DND-41 (cell line): ENCODE results near the gene ZNF138.

ENCODE experiments used
- ATAC-seq: fragments of 200-7000 bp; cut with Tn5 transposase; 3 replicates; pipeline ENCODE4 v1.9.1; 2021; ENCODE audit warnings: low read depth; ENCODE audit not compliant: insufficient read depth
- DNase-seq: peaks from one replicate; pipeline ENCODE4 v3.0.0-alpha.2; 2020
- H2AFZ ChIP-seq: 2 replicates; pipeline ENCODE4 v1.6.0; 2012; ENCODE audit warnings: low read depth, low read length
- H3K27ac ChIP-seq: 2 replicates; pipeline ENCODE4 v1.5.1; 2012; ENCODE audit warnings: low read length, inconsistent platforms
- H3K27me3 ChIP-seq: fragments of 200-600 bp; sonication (generic); 2 replicates; pipeline ENCODE4 v1.6.0; 2012; ENCODE audit warnings: low read length, mild to moderate bottlenecking, inconsistent platforms; ENCODE audit not compliant: insufficient read depth, poor library complexity
- H3K36me3 ChIP-seq: 2 replicates; pipeline ENCODE4 v1.5.1; 2012; ENCODE audit warnings: low read length, inconsistent platforms; ENCODE audit not compliant: insufficient read depth
- H3K4me1 ChIP-seq: 2 replicates; pipeline ENCODE4 v1.5.1; 2012; ENCODE audit warnings: mild to moderate bottlenecking, low read length; ENCODE audit not compliant: insufficient read depth
- H3K4me2 ChIP-seq: 2 replicates; pipeline ENCODE4 v1.6.0; 2012; ENCODE audit warnings: mild to moderate bottlenecking, moderate library complexity, low read length, inconsistent platforms; ENCODE audit not compliant: insufficient read depth
- H3K4me3 ChIP-seq, 2 experiments: fragments of 200-600 bp in 1 of 2; shearing (Covaris generic) in 1 of 2; 2 replicates each; pipeline ENCODE4 v1.5.1; 2012 to 2016; ENCODE audit warnings: inconsistent platforms in 2 of 2, low read length in 2 of 2, mild to moderate bottlenecking in 2 of 2, low read depth in 1 of 2, moderate library complexity in 1 of 2
- H3K79me2 ChIP-seq: 2 replicates; pipeline ENCODE4 v1.6.0; 2012; ENCODE audit warnings: low read length, inconsistent platforms; ENCODE audit not compliant: insufficient read depth
- H3K9ac ChIP-seq: 2 replicates; pipeline ENCODE4 v1.6.0; 2012; ENCODE audit warnings: low read depth, mild to moderate bottlenecking, inconsistent platforms, low read length, moderate library complexity
- H3K9me3 ChIP-seq: 2 replicates; pipeline ENCODE4 v1.5.1; 2012; ENCODE audit warnings: low read length, moderate library complexity, mild to moderate bottlenecking, inconsistent platforms; ENCODE audit not compliant: insufficient read depth, severe bottlenecking
- H4K20me1 ChIP-seq: 2 replicates; pipeline ENCODE4 v1.6.0; 2012; ENCODE audit warnings: low read length; ENCODE audit not compliant: insufficient read depth
- EZH2 ChIP-seq: IDR thresholded peaks from 3 replicates; pipeline ENCODE4 v1.6.1; 2012; ENCODE audit warnings: borderline replicate concordance, low read depth, mild to moderate bottlenecking, moderate library complexity, low read length, inconsistent platforms; ENCODE audit not compliant: severe bottlenecking
- TF ChIP-seq, protein P1 (sequence below): IDR thresholded peaks from 2 replicates; pipeline ENCODE4 v1.5.1; 2012; ENCODE audit warnings: borderline replicate concordance, low read length, moderate library complexity, mild to moderate bottlenecking; ENCODE audit not compliant: poor library complexity, severe bottlenecking; ENCODE audit errors: extremely low read depth

The ZNF138 gene

GRCh38 chr7:64881461-64882287 is 87.4 kb downstream of the ZNF138 start:
- H3K27me3 ChIP-seq = no peaks in the 10 kb centered on the region
- H3K4me1 ChIP-seq = no peaks in the 10 kb centered on the region
- no peaks in the 10 kb centered on the region for H4K20me1 ChIP-seq
- H3K27ac ChIP-seq = no peak overlapping the region
- no peaks in the 10 kb centered on the region for H3K36me3 ChIP-seq
- no peak for DNase-seq
- H3K4me3 ChIP-seq = no peak overlapping the region
- no peak overlapping the region for H2AFZ ChIP-seq
- no peaks in the 10 kb centered on the region for H3K79me2 ChIP-seq
- TF ChIP-seq, protein P1, sequence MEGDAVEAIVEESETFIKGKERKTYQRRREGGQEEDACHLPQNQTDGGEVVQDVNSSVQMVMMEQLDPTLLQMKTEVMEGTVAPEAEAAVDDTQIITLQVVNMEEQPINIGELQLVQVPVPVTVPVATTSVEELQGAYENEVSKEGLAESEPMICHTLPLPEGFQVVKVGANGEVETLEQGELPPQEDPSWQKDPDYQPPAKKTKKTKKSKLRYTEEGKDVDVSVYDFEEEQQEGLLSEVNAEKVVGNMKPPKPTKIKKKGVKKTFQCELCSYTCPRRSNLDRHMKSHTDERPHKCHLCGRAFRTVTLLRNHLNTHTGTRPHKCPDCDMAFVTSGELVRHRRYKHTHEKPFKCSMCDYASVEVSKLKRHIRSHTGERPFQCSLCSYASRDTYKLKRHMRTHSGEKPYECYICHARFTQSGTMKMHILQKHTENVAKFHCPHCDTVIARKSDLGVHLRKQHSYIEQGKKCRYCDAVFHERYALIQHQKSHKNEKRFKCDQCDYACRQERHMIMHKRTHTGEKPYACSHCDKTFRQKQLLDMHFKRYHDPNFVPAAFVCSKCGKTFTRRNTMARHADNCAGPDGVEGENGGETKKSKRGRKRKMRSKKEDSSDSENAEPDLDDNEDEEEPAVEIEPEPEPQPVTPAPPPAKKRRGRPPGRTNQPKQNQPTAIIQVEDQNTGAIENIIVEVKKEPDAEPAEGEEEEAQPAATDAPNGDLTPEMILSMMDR = no peak
- TF ChIP-seq EZH2 = no peak
- no peak overlapping the region for H3K4me2 ChIP-seq
- H3K9ac ChIP-seq = no peak overlapping the region
- ATAC-seq = no peak
- H3K9me3 ChIP-seq = peaks cover 69% of the 10 kb centered on the region

DNA sequence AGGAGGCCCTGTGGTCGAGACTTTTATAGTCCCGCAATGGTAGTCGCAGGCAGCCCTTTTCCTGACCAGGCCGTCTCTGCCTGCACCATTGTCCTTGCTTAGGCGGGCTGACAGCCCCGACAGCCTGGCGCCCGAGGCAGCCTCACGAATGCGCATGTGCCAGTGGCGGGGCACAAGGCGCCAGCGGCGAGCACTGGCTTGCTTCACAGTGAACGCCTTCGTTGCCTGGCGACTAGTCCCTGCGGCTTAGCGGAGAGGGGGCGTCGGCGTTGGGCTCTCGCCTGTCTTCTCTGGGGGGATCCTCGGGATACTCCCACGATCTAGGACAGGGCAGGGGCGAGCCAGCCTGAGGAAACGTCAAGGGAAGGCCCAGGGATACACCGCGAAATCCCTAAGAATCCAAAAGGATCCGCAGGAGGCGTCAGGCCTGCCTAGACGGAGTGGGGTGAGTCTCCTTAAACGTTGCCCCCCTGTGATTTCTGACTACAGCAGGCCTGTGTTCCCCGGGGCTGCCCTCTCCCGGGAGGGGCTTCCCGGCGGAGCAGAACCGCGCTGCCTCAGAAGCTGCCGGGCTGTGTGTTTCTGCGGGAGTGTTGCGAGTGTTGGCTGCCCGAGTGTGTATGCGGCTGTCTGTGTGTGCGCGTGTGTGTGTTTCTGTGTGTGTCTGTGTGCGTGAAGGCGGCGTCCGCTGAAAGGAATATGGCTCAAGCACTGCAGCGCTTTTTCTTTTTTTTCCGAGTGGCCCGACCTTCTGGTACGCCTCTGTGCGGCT is 88.3 kb downstream of the ZNF138 start:
- ATAC-seq (no peak), DNase-seq (no peak)
- Histone ChIP-seq H4K20me1 (no peaks in the 10 kb centered on the region), H3K27ac (no peak overlapping the region), H3K79me2 (no peaks in the 10 kb centered on the region), H3K4me2 (no peak overlapping the region), H3K9ac (no peak overlapping the region), H3K4me3 (no peak overlapping the region), H3K36me3 (no peaks in the 10 kb centered on the region), H3K9me3 (peaks cover 60% of the 10 kb centered on the region), H3K4me1 (no peaks in the 10 kb centered on the region), H3K27me3 (no peaks in the 10 kb centered on the region), H2AFZ (no peak overlapping the region)
- no peak for TF ChIP-seq EZH2
- TF ChIP-seq, protein P1 = no peak
